ENCODE data around the gene CHRNA4.
A peak's percentile ranks its signal among the peaks of the same experiment; 100 is the strongest.

CHRNA4 gene

DNA sequence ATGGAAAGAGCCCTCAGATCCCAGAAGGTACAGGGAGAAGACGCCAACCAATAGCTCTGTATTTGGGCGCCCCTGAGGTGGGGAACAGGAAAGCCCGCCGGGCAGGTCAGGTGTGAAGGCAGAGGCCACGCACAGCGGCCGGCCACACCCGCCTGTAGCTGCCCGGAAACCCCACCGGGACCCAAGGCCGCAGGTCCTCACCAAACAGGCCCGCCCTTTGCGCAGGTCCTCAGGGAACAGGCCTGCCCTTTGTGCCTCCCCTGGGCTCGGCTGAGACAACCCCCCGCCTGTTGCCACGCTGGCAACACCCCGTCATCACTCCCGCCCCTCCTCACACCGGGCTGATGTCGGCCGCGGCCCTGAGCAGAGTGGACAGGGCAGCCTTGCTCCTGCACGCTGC lies 44.9 kb upstream of the CHRNA4 start:
- no peak for TF ChIP-seq ZNF274 (IDR thresholded peaks at IDR 0.05; ENCODE audit: low read depth, low read length)
- H3K9ac ChIP-seq (ENCODE audit: insufficient read length, low read depth): peak overlapping the region; percentile 7
- H3K27me3 ChIP-seq (ENCODE audit: insufficient read depth, insufficient read length): no peaks in the 10 kb centered on the region

DNA sequence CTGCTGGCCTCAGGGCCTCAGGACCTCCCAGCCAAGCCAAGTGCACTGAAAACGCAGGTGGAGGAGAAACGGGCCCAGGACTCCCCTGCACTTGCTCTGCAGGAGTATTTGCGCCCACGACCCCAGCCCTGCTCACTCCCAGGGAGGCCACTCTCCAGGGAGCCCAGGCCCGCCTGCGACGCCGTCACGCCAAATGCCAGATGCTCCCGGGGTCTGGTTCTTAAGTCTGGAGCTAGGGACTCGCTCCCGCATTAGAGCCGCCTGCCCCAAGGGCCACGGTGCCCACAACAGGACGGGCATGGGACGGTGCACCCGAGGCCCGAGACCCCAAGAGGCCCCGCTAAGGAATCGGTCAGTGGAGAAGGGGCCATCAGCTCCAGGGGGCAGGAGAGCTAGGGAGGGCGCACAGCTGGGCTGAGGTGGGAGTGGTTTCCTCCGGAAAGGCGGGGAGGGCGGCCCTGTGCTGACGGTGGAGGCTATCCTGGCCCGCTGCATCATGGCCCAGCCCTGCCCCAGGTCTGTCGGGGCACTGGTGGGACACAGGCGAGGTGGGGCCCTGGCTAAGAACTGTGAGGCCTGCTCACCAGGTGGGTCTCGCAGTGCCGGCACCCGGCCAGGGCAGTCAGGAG lies 44.1 kb upstream of the CHRNA4 start:
- peak overlapping the region; percentile 29 for H3K9ac ChIP-seq (ENCODE audit: insufficient read length, low read depth)
- DNase-seq (ENCODE audit: low read depth, low spot score): no peak
- H3K9me3 ChIP-seq (ENCODE audit: insufficient read depth, low read length): no peaks in the 10 kb centered on the region
- no peaks in the 10 kb centered on the region for H3K27me3 ChIP-seq (ENCODE audit: insufficient read depth, insufficient read length)
- H3K4me1 ChIP-seq (ENCODE audit: insufficient read depth, insufficient read length): peaks cover 12% of the 10 kb centered on the region
- no peaks in the 10 kb centered on the region for H3K36me3 ChIP-seq (ENCODE audit: insufficient read depth, insufficient read length, low read length)
- no peak overlapping the region for H3K4me3 ChIP-seq (ENCODE audit: insufficient read length, low read depth)
- TF ChIP-seq ZNF274 (IDR thresholded peaks at IDR 0.05; ENCODE audit: low read depth, low read length) (no peak), SUZ12 (IDR thresholded peaks at IDR 0.05; ENCODE audit: extremely low read depth, insufficient read depth, insufficient read length) (no peak), YY1 (IDR thresholded peaks at IDR 0.05; ENCODE audit: insufficient read depth, insufficient read length) (no peak)

More for the DNA sequence above, 44.9 kb upstream of the CHRNA4 start:
- no peaks in the 10 kb centered on the region for H3K9me3 ChIP-seq (ENCODE audit: insufficient read depth, low read length)
- no peaks in the 10 kb centered on the region for H3K36me3 ChIP-seq (ENCODE audit: insufficient read depth, insufficient read length, low read length)
- H3K4me1 ChIP-seq (ENCODE audit: insufficient read depth, insufficient read length): peaks cover 16% of the 10 kb centered on the region
- H3K4me3 ChIP-seq (ENCODE audit: insufficient read length, low read depth): no peak overlapping the region
- DNase-seq (ENCODE audit: low read depth, low spot score): no peak

DNA sequence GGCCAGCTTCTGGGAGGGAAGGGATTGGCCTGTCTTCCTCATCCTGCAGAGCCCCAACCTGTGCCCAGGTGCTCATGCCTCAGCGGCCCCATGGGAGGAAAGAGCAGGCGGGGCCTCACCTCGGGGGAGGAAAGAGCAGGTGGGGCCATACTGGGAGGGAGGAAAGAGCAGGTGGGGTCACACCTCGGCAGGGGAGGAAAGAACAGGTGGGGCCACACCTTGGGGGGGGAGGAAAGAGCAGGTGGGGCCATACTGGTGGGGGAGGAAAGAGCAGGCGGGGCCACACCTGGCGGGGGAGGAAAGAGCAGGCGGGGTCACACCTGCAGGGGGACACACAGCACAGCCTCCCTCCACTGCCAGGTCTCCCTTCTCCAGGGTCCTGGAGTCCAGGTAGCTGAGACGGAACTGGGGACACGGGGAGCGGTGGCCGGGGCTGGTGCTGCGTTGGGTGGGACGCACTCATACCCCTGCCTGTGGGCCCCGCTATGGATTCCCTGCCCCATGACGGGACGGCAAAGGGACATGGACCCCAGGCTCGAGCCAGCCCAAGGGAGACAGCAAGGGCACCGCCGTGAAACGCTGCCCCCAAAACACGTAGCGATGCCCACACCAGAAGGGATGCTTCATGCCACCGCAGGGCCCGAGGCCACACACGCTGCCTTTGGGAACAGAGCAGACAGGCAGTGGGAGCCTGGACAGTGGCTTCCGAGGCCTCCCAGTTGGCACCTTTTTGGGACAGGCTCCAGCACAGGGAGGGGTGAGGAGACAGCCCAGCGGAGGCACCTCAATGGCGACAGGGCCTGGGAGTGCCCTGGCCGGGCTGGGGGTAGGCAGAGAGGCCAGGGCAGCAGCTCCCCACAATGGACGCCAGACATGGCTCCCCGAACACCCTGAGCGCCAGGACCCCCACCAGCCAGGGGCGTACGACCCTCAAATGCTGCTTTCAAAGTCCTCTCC lies 43.3 kb upstream of the CHRNA4 start:
- Histone ChIP-seq H3K9ac (ENCODE audit: insufficient read length, low read depth) (no peak overlapping the region), H3K36me3 (ENCODE audit: insufficient read depth, insufficient read length, low read length) (no peaks in the 10 kb centered on the region), H3K9me3 (ENCODE audit: insufficient read depth, low read length) (no peaks in the 10 kb centered on the region), H3K4me1 (ENCODE audit: insufficient read depth, insufficient read length) (peaks cover 8% of the 10 kb centered on the region), H3K4me3 (ENCODE audit: insufficient read length, low read depth) (no peak overlapping the region), H3K27me3 (ENCODE audit: insufficient read depth, insufficient read length) (no peaks in the 10 kb centered on the region)
- DNase-seq (ENCODE audit: low read depth, low spot score): no peak
- TF ChIP-seq SUZ12 (IDR thresholded peaks at IDR 0.05; ENCODE audit: extremely low read depth, insufficient read depth, insufficient read length) (no peak), ZNF274 (IDR thresholded peaks at IDR 0.05; ENCODE audit: low read depth, low read length) (no peak), YY1 (IDR thresholded peaks at IDR 0.05; ENCODE audit: insufficient read depth, insufficient read length) (no peak)

DNA sequence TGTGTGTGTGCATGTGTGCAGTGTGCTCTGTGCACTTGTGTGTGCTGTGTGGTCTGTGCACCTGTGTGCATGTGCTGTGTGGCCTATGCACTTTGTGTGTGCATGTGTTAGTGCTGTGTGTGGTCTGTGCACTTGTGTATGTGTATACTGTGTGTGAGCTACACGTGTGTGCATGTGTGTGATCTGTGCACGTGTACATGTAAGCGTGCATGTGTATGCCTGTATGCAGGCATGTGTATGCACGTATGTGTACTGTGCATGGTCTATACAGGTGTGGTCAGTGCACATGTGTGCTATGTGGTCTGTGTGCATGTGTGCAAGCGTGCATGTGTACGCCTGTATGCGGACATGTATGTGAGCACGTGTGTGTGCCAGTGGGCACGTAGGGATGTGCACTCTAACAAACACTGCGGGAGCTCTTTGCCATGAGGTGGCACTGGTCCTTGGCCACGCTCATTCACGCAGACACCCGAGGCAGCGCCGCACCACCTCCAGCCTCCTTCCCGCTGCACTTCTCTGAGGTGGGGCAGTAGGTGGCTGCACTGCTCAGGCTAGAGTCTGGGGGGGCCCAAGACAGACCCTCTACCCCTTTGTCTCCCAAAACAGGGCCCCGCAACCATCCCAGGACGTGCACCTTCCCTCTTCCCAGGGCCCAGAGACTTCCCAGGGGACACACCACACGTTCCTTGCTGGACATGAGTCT lies 42.4 kb upstream of the CHRNA4 start:
- Histone ChIP-seq H3K36me3 (ENCODE audit: insufficient read depth, insufficient read length, low read length) (no peaks in the 10 kb centered on the region), H3K4me1 (ENCODE audit: insufficient read depth, insufficient read length) (peaks cover 4% of the 10 kb centered on the region), H3K9ac (ENCODE audit: insufficient read length, low read depth) (no peak overlapping the region), H3K4me3 (ENCODE audit: insufficient read length, low read depth) (no peak overlapping the region), H3K27me3 (ENCODE audit: insufficient read depth, insufficient read length) (no peaks in the 10 kb centered on the region), H3K9me3 (ENCODE audit: insufficient read depth, low read length) (no peaks in the 10 kb centered on the region)
- DNase-seq (ENCODE audit: low read depth, low spot score): no peak
- TF ChIP-seq SUZ12 (IDR thresholded peaks at IDR 0.05; ENCODE audit: extremely low read depth, insufficient read depth, insufficient read length) (no peak), YY1 (IDR thresholded peaks at IDR 0.05; ENCODE audit: insufficient read depth, insufficient read length) (no peak), ZNF274 (IDR thresholded peaks at IDR 0.05; ENCODE audit: low read depth, low read length) (no peak)

DNA sequence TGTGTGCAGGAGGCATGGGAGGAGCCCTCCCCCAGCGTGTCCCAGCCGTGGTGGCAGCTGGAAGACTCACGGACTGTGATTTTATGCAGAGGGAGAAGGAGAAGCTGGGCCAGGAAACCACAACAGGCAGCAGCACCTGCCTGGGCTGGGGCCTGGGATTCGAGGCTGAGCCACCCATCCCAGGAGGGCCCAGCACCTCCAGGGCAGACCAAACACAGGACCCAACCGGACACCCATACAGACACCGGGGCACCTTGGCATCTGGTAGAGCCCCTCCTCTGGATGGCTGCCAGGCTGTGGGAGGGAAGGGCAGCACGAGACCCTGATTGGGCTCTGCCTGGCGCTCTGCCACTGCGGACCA lies 41.7 kb upstream of the CHRNA4 start:
- Histone ChIP-seq H3K4me1 (ENCODE audit: insufficient read depth, insufficient read length) (peaks cover 4% of the 10 kb centered on the region), H3K4me3 (ENCODE audit: insufficient read length, low read depth) (no peak overlapping the region), H3K9me3 (ENCODE audit: insufficient read depth, low read length) (no peaks in the 10 kb centered on the region), H3K27me3 (ENCODE audit: insufficient read depth, insufficient read length) (no peaks in the 10 kb centered on the region), H3K9ac (ENCODE audit: insufficient read length, low read depth) (no peak overlapping the region), H3K36me3 (ENCODE audit: insufficient read depth, insufficient read length, low read length) (no peaks in the 10 kb centered on the region)
- TF ChIP-seq ZNF274 (IDR thresholded peaks at IDR 0.05; ENCODE audit: low read depth, low read length): no peak
- no peak for TF ChIP-seq YY1 (IDR thresholded peaks at IDR 0.05; ENCODE audit: insufficient read depth, insufficient read length)
- no peak for TF ChIP-seq SUZ12 (IDR thresholded peaks at IDR 0.05; ENCODE audit: extremely low read depth, insufficient read depth, insufficient read length)
- no peak for DNase-seq (ENCODE audit: low read depth, low spot score)

DNA sequence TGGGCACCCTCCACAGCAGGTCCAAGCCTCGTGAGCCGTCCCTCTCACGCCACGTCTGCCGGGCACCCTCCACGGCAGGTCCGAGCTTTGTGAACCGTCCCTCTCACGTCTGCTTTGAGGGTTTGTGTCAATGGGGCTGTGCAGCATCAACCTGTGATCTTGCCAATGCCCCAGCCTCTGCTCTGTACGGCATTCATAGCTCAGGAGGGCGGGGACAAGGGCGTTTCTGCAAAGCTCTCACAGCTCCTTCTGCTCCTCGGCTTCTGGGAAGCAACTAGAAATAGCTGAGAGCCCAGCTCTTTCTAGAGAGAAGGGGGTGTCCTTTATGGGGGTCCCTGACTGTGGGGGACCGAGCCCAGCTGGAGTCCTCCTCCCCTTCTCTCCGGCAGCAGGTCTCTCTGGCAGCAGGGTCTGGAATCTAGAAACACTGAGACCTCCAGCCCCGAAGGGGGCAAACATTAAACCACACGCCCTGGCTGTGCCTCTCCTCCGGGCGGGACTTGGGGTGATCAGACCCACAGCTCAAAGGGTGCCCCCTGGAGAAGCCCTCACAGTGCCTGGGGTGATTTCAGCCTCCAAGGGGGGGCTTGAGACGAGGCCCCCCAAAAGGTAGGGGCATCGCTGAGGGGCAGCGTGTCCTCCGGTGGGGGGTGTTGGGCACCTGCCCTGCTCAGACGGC lies 41.2 kb upstream of the CHRNA4 start:
- H3K9ac ChIP-seq (ENCODE audit: insufficient read length, low read depth): no peak overlapping the region
- H3K9me3 ChIP-seq (ENCODE audit: insufficient read depth, low read length): no peaks in the 10 kb centered on the region
- no peaks in the 10 kb centered on the region for H3K36me3 ChIP-seq (ENCODE audit: insufficient read depth, insufficient read length, low read length)
- no peak overlapping the region for H3K4me3 ChIP-seq (ENCODE audit: insufficient read length, low read depth)
- no peak for DNase-seq (ENCODE audit: low read depth, low spot score)
- no peaks in the 10 kb centered on the region for H3K27me3 ChIP-seq (ENCODE audit: insufficient read depth, insufficient read length)
- H3K4me1 ChIP-seq (ENCODE audit: insufficient read depth, insufficient read length): peaks cover 4% of the 10 kb centered on the region
- TF ChIP-seq YY1 (IDR thresholded peaks at IDR 0.05; ENCODE audit: insufficient read depth, insufficient read length): no peak

Data from NT2/D1 (cell line).